ENCODE results near the gene ITGA2B.
"Not testable (repeated sequence)": the region's sequence is repeated elsewhere in the genome, so short reads cannot be mapped to it uniquely, and the experiment has no call there.

Gene ITGA2B

GRCh38 chr17:44400226-44400847 is 10.9 kb upstream of the ITGA2B start:
- Histone ChIP-seq H3K36me3 (ENCODE audit: insufficient read depth, low read length) (peaks cover 74% of the 10 kb centered on the region), H3K4me1 (ENCODE audit: insufficient read depth, low read length) (no peaks in the 10 kb centered on the region), H3K9me3 (ENCODE audit: low read length) (no peaks in the 10 kb centered on the region), H3K4me3 (ENCODE audit: low read length) (no peak overlapping the region), H2AFZ (ENCODE audit: low read depth, low read length) (no peak overlapping the region), H3K27me3 (ENCODE audit: insufficient read depth, low read length) (no peaks in the 10 kb centered on the region)

GRCh38 chr17:44398692-44399691 is 9.5 kb upstream of the ITGA2B start:
- Histone ChIP-seq H3K36me3 (ENCODE audit: insufficient read depth, low read length) (peaks cover 70% of the 10 kb centered on the region), H3K4me1 (ENCODE audit: insufficient read depth, low read length) (no peaks in the 10 kb centered on the region), H2AFZ (ENCODE audit: low read depth, low read length) (no peak overlapping the region), H3K4me3 (ENCODE audit: low read length) (no peak overlapping the region), H3K27me3 (ENCODE audit: insufficient read depth, low read length) (no peaks in the 10 kb centered on the region), H3K9me3 (ENCODE audit: low read length) (no peaks in the 10 kb centered on the region)

- Histone ChIP-seq H3K4me3 (ENCODE audit: low read length) (no peak overlapping the region), H3K4me1 (ENCODE audit: insufficient read depth, low read length) (no peaks in the 10 kb centered on the region), H3K36me3 (ENCODE audit: insufficient read depth, low read length) (peaks cover 66% of the 10 kb centered on the region), H2AFZ (ENCODE audit: low read depth, low read length) (no peak overlapping the region), H3K27me3 (ENCODE audit: insufficient read depth, low read length) (no peaks in the 10 kb centered on the region), H3K9me3 (ENCODE audit: low read length) (no peaks in the 10 kb centered on the region)
Measured at GRCh38 chr17:44397479-44398440, 8.3 kb upstream of the ITGA2B start.

- H3K4me1 ChIP-seq (ENCODE audit: insufficient read depth, low read length), result no peaks in the 10 kb centered on the region
- H3K4me3 ChIP-seq (ENCODE audit: low read length), result no peak overlapping the region
- peaks cover 63% of the 10 kb centered on the region for H3K36me3 ChIP-seq (ENCODE audit: insufficient read depth, low read length)
- H2AFZ ChIP-seq (ENCODE audit: low read depth, low read length), result no peak overlapping the region
- no peaks in the 10 kb centered on the region for H3K9me3 ChIP-seq (ENCODE audit: low read length)
- H3K27me3 ChIP-seq (ENCODE audit: insufficient read depth, low read length), result no peaks in the 10 kb centered on the region
Measured at GRCh38 chr17:44396946-44397345, 7.5 kb upstream of the ITGA2B start.

GRCh38 chr17:44394833-44395232 is 5.4 kb upstream of the ITGA2B start:
- no peaks in the 10 kb centered on the region for H3K4me1 ChIP-seq (ENCODE audit: insufficient read depth, low read length)
- H3K36me3 ChIP-seq (ENCODE audit: insufficient read depth, low read length), result peaks cover 46% of the 10 kb centered on the region
- no peak overlapping the region for H2AFZ ChIP-seq (ENCODE audit: low read depth, low read length)
- H3K9me3 ChIP-seq (ENCODE audit: low read length), result no peaks in the 10 kb centered on the region
- no peak overlapping the region for H3K4me3 ChIP-seq (ENCODE audit: low read length)
- no peaks in the 10 kb centered on the region for H3K27me3 ChIP-seq (ENCODE audit: insufficient read depth, low read length)

GRCh38 chr17:44394112-44394511 is 4.7 kb upstream of the ITGA2B start:
- H3K27me3 ChIP-seq (ENCODE audit: insufficient read depth, low read length); H3K9me3 ChIP-seq (ENCODE audit: low read length); H2AFZ ChIP-seq (ENCODE audit: low read depth, low read length); H3K4me1 ChIP-seq (ENCODE audit: insufficient read depth, low read length); H3K4me3 ChIP-seq (ENCODE audit: low read length): not testable (repeated sequence)
- peaks cover 39% of the 10 kb centered on the region for H3K36me3 ChIP-seq (ENCODE audit: insufficient read depth, low read length)

- Histone ChIP-seq H3K36me3 (ENCODE audit: insufficient read depth, low read length) (peaks cover 5% of the 10 kb centered on the region), H3K9me3 (ENCODE audit: low read length) (no peaks in the 10 kb centered on the region), H2AFZ (ENCODE audit: low read depth, low read length) (no peak overlapping the region), H3K4me3 (ENCODE audit: low read length) (no peak overlapping the region), H3K4me1 (ENCODE audit: insufficient read depth, low read length) (peaks cover 4% of the 10 kb centered on the region), H3K27me3 (ENCODE audit: insufficient read depth, low read length) (no peaks in the 10 kb centered on the region)
Measured at GRCh38 chr17:44390250-44390870, 911 bp upstream of the ITGA2B start.

- Histone ChIP-seq H2AFZ (ENCODE audit: low read depth, low read length) (no peak overlapping the region), H3K4me1 (ENCODE audit: insufficient read depth, low read length) (peaks cover 7% of the 10 kb centered on the region), H3K4me3 (ENCODE audit: low read length) (no peak overlapping the region), H3K27me3 (ENCODE audit: insufficient read depth, low read length) (no peaks in the 10 kb centered on the region), H3K36me3 (ENCODE audit: insufficient read depth, low read length) (peaks cover 2% of the 10 kb centered on the region), H3K9me3 (ENCODE audit: low read length) (no peaks in the 10 kb centered on the region)
Measured at GRCh38 chr17:44389723-44390202, 314 bp upstream of the ITGA2B start.

GRCh38 chr17:44387804-44388203 is 1.6 kb downstream of the ITGA2B start:
- Histone ChIP-seq H3K27me3 (ENCODE audit: insufficient read depth, low read length) (no peaks in the 10 kb centered on the region), H3K4me1 (ENCODE audit: insufficient read depth, low read length) (peaks cover 9% of the 10 kb centered on the region), H3K36me3 (ENCODE audit: insufficient read depth, low read length) (peaks cover 2% of the 10 kb centered on the region), H3K9me3 (ENCODE audit: low read length) (no peaks in the 10 kb centered on the region), H2AFZ (ENCODE audit: low read depth, low read length) (no peak overlapping the region), H3K4me3 (ENCODE audit: low read length) (no peak overlapping the region)

GRCh38 chr17:44386182-44386525 is 3.3 kb downstream of the ITGA2B start:
- Histone ChIP-seq H3K4me3 (ENCODE audit: low read length) (no peak overlapping the region), H2AFZ (ENCODE audit: low read depth, low read length) (no peak overlapping the region), H3K9me3 (ENCODE audit: low read length) (no peaks in the 10 kb centered on the region), H3K36me3 (ENCODE audit: insufficient read depth, low read length) (no peaks in the 10 kb centered on the region), H3K4me1 (ENCODE audit: insufficient read depth, low read length) (peaks cover 9% of the 10 kb centered on the region), H3K27me3 (ENCODE audit: insufficient read depth, low read length) (no peaks in the 10 kb centered on the region)

- Histone ChIP-seq H3K27me3 (ENCODE audit: insufficient read depth, low read length) (no peaks in the 10 kb centered on the region), H3K9me3 (ENCODE audit: low read length) (no peaks in the 10 kb centered on the region), H3K4me3 (ENCODE audit: low read length) (peak overlapping the region; percentile 50), H3K4me1 (ENCODE audit: insufficient read depth, low read length) (peaks cover 9% of the 10 kb centered on the region), H2AFZ (ENCODE audit: low read depth, low read length) (peak overlapping the region; percentile 77), H3K36me3 (ENCODE audit: insufficient read depth, low read length) (no peaks in the 10 kb centered on the region)
Measured at GRCh38 chr17:44385287-44386181, 3.9 kb downstream of the ITGA2B start.
